KG1 (cell line): ENCODE data around the gene DHX29.

Experiments used
- DNase-seq: peaks from one replicate; lab custom pipeline; 2025; lab: John Stamatoyannopoulos, UW

The DHX29 gene

GRCh38 chr5:55316837-55317236 lies 9.3 kb upstream of the DHX29 start:
- no peak for DNase-seq

- no peak for DNase-seq
Observed at GRCh38 chr5:55316289-55316688, 8.8 kb upstream of the DHX29 start.

- DNase-seq, result no peak
Observed at GRCh38 chr5:55313870-55314617, 6.5 kb upstream of the DHX29 start.

DNA sequence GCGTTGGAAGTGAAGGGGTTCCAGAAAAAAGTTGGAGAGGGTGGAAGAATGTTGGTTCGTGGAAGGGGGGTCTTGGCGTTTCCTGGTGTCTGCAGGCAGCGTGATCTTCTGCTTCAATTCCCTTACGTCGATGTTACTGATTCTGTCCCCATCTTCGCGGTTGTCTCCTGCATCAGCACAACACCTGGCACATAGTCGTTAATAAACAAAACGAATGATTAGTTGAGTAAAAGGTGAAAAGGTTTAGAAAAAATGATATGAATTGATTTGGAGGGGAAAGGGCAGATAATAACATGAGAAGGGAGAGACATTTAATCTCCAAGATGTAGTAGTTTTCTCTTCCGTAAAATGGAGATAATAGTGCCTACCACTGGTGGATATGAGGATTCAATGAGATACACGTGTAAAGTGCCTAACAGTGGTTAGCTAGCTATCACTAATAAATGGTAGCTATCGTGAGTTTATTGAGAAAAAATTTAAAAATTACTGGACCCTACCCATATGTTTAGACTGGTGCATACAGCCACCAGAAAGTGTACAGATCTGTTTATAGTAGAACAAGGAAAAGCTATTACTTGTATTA lies 851 bp upstream of the DHX29 start:
- DNase-seq, result no peak

- DNase-seq, result no peak
Observed at GRCh38 chr5:55306641-55307382, 682 bp downstream of the DHX29 start.

DNA sequence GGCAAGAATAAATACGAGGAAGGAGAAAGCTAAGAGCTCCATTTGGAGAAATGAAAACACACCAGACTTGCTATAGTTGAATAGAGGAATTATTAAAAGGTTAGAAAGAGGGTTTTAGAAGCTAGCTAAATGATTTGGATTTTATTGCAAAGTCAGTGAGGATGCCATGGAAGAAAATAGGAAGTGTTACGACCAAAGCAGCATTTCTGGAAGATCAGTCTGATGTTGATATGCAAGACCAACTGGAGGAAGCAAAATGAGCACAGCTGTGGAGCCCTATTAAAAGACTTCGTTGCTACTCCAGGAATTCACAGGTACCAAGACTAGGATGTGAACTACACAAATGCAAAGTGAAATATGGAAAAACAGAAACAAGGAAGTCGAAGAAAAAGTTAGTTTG lies 2.1 kb downstream of the DHX29 start:
- no peak for DNase-seq

DNA sequence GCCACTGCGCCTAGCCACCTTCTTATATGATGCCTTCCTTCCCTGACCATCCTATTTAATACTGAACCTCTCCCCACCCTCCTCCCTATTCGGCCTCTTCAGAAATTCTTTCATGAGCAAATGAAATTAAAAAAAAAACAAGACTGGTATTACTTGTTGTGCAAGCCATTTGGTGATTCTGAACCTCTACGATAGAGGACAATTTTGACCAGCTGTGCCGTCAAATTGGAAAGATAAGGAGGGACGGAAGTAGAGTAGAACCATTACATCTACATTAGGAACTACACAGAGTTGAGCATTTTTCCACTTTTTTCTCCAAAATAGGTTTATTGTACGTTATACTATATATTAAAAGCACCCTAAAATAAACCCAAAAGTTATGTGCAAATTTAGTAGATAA lies 2.9 kb downstream of the DHX29 start:
- DNase-seq, result no peak

DNA sequence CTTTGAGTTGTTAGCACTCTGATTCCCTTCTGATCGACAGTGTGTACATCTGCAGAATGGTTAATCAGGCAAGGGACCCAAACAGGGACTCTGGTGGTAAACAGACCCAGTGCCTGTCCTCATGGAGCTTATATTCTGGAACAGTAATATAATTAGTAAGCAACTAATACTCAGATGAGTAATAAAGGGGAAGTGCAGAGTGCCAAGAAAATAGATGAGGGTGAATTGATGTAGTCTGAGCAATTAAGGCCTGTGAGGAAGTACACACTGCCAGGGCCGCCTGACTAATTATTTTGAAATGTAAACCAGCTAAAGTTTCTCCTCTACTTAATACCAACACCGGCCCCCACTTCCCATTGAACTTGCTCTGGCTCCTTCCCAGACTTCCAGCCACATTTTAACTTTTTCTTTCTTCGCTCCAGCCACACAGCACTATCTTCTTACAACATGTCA lies 4.2 kb downstream of the DHX29 start:
- no peak for DNase-seq

- no peak for DNase-seq
Observed at GRCh38 chr5:55300890-55301289, 6.6 kb downstream of the DHX29 start.

GRCh38 chr5:55294935-55295334 lies 12.6 kb downstream of the DHX29 start:
- no peak for DNase-seq

DNA sequence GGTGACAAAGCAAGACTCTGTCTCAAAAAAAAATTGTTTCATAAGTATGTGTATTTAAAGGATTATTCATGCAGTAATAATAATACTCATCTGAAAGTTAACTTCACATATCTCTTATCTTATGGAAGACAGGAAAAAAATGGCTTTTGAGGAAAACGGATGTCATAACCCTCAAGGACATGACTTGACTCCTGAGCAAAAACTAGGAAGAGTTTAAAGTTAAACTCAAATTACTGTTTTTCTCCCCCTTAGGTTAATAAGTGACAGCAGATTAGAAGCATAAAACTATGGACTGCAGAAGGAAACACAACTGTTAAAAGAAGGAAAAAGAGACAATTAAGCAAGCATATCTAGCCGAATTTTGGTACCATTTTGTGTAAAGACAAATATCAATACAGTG lies 16.5 kb downstream of the DHX29 start:
- no peak for DNase-seq

DNA sequence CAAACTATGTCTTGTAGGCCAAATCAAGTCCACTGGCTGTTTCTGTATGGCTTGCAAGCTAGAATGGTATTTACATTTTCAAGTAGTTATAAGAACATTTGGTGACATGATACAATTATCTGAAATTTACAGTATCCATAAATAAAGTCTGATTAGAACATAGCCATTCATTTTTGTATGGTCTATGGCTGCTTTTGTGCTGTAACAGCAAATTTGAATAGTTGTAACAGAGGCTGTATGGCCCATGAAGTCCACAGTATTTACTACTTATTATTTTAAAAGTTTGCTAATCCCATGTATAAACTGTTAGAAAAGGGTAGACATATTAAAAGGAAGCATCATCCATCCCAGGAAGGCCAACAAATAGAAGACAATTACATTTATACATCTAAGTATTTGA lies 17.7 kb downstream of the DHX29 start:
- DNase-seq, result no peak

DNA sequence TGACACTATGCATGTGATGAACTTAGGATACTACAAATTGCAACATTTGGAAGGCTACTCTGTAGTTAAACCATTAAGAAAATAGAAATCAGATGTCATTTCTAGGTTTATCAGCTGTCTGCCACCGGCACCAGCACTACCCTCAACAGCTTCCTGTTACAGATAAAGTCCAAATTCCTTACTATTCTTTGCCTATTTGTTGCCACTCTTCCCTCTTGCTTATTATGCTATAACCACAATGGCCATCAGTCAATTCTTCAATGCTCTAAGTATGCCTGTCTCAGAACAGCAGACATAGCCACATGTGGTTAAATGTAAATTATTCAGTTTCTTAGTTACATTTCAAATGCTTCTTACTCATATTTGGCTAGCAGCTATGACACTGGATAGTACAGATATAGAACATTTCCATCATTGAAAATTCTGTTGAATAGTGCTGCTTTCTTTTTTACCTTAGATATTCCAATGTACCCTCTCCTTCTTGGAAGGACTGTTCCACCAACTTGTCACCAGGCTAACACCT lies 21.0 kb downstream of the DHX29 start:
- DNase-seq, result no peak

GRCh38 chr5:55278778-55279177 lies 28.7 kb downstream of the DHX29 start:
- DNase-seq, result no peak

DNA sequence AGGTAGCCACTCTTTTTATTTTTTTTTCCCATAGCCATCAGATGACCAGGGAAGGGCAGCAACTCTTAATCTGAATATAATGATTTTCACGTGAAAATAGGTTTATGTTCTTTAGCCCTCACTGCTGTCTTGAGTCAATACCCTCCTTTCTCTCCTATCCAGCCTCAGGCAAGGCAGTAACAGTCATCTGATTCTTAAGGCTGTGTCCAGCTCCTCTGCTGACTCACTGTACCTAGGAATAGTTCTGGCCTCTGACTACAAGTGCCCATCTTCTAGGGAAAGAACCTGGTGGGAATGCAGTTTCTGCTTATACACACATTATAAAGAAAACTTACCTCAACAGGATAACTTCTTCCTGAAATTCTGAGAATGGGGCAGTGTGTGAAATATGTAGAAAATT lies 30.7 kb downstream of the DHX29 start:
- DNase-seq, result no peak

- no peak for DNase-seq
Observed at GRCh38 chr5:55258339-55258738, 49.2 kb downstream of the DHX29 start.

- DNase-seq, result no peak
Observed at GRCh38 chr5:55254802-55255201, 52.7 kb downstream of the DHX29 start.

GRCh38 chr5:55250064-55250463 lies 57.4 kb downstream of the DHX29 start:
- no peak for DNase-seq

DNA sequence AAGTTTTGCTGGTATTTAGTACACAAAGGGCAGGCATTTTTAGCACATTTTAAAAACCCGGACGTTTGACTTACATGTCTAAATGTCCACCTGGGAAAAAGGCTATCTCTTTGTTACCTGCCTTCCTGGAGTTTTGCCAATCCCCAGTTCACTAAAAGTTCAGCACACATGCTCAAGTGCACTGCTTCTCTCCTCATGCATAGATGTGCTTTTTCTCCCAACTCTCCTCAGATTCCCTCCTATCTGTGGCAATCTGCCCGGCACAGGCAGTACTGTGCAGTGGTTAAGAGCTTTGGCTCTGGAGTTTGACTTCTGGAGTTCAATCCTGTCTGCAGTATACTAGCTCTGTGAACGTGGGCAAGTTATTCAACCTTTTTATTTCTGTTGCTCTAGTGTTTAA lies 65.7 kb downstream of the DHX29 start:
- DNase-seq, result no peak

GRCh38 chr5:55236800-55237199 lies 70.7 kb downstream of the DHX29 start:
- DNase-seq, result no peak

DNA sequence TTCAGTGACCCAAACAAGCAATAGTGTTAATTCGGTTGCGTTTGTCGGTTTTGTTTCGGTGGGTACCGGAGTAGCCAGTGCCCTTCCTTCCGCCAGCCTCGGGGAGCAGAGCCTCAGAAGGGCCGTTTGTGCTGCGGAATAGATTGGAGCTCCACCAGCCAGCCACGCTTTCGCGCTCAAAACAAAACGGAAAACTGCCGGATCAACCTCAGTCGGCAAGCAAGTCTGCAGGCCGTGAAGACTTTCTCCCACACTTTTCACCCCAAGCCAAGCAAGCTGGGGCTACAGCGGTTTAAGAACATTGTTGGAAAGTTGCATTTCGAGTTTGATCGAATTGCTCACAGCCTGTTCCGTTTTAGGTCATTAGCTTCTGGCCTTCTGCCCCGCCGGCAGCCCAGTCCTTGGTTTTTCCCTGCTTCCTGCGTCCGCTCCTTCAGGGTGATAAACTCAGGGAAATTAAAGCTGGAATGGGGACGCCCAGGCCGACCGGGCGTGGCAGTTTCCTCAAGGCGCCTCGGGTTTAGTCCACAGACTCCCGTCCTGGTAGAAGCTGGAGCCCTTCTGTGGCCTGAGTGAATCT lies 73.3 kb downstream of the DHX29 start:
- DNase-seq, result no peak
